NCI-H2081 (cell line): ENCODE results near the gene VPS9D1.

Source experiments
- DNase-seq, 2 experiments: peaks; one replicate each; lab custom pipeline; 2025; lab: John Stamatoyannopoulos, UW

Gene VPS9D1, protein sequence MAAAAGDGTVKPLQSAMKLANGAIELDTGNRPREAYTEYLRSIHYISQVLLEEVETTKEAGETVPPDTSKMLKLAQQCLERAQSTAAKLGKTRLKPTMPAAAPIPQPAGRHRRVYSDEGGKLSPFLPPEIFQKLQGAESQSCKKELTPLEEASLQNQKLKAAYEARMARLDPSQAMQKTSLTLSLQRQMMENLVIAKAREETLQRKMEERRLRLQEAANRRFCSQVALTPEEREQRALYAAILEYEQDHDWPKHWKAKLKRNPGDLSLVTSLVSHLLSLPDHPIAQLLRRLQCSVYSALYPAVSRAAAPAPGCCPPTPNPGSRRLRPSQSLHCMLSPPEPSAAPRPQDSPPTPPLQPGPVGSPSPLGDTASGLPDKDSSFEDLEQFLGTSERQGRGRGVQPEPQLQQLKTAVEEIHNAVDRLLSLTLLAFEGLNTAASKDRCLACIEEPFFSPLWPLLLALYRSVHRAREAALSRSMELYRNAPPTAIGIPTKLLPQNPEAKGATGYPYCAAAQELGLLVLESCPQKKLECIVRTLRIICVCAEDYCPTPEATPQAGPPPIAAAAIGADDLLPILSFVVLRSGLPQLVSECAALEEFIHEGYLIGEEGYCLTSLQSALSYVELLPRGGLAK

DNA sequence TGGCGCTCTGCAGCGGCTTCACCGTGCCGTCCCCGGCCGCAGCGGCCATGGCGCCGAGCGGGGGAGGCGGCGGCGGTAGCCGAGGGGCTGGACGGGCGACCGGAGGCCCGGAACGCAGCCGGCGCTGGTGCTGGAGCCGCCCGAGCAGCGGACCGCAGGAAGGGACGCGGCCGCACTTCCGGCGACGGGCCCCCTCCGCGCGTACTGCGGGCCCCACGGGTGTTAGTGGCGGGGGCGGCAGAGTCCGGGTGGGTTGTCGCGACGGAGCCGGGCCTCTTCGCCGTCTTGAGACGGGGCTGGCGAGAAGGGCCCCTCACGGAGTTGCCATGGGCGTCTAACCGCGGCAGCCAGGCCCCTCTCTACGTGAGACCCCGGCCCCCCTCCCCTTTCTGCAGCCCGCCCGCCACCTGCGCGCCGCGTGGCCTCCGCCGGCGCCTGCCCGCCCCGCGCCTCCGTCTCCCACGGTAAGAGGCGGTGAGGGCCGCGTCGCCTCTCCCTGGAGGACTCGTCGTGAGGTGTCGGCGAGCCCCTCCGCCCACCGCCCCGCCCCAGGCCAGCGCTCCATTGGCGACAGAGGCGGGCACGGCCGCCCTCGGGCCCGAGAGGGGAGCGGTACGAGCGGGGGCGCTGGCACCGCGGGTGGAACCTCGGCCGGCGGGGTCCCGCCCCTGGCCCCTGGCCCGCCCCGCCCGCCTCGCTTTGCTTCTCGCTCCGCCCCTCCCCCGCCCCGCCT lies at the start of gene VPS9D1, which contains the start of gene ZNF276:
TSS of gene VPS9D1 (minus strand) at position 86 of the 733 bp plus-strand sequence. CDS start at position 49, 37 bp downstream.
TSS of gene ZNF276 (plus strand) at position 725 of the 733 bp plus-strand sequence. CDS start 104 bp downstream, outside the sequence.
- DNase-seq, result peak; percentile 61 to 72

GRCh38 chr16:89770367-89770766 lies 49.7 kb upstream of the VPS9D1 start:
- DNase-seq, result no peak

DNA sequence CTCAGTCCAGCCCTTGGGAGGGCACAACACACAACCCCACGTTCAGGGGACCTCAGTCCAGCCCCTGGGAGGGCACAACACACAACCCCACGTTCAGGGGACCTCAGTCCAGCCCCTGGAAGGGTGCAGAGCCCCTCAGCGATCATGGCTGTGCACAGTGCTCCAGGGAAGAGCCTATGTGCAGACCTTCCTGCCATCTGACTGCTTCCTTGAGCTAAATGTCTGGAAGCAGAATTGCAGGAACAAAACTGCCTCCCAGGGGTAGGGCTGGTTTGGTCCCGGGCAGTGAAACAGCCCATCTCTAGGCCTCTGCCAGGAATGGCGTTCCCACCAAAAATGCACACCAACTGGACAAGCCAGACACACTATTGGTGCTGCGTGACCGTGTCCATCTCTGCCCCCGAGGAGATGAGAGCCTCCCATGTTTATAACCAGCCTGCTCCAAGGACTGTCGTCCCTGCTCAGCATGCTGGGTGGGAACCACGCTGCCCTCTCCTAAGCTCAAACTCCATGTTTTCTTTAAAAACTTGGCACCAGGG lies 44.7 kb upstream of the VPS9D1 start:
- no peak for DNase-seq

GRCh38 chr16:89764711-89765201 lies 44.1 kb upstream of the VPS9D1 start:
- no peak for DNase-seq

DNA sequence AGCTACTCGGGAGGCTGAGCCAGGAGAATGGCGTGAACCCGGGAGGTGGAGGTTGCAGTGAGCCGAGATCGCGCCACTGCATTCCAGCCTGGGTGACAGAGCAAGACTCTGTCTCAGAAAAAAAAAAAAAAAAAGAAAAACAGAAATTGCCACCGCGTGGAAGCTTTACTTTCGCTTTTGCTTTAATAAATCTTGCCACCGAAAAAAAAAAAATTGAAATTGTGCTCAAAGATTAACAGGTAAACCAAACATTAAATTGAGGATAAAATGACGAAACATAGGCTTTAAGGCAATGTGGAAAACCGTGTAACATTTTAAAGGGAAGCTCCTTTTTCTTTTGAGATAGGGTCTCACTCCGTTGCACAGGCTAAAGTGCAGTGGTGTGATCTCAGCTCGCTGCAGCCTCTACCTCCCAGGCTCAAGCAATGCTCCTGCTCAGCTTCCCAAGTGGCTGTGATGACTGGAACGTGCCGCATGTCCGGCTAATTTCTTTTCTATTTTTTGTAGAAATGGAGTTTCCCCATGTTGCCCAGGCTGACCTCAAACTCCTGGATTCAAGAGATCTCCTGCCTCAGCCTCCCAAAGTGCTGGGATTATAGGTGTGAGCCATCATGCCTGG lies 40.7 kb upstream of the VPS9D1 start:
- DNase-seq, result no peak

DNA sequence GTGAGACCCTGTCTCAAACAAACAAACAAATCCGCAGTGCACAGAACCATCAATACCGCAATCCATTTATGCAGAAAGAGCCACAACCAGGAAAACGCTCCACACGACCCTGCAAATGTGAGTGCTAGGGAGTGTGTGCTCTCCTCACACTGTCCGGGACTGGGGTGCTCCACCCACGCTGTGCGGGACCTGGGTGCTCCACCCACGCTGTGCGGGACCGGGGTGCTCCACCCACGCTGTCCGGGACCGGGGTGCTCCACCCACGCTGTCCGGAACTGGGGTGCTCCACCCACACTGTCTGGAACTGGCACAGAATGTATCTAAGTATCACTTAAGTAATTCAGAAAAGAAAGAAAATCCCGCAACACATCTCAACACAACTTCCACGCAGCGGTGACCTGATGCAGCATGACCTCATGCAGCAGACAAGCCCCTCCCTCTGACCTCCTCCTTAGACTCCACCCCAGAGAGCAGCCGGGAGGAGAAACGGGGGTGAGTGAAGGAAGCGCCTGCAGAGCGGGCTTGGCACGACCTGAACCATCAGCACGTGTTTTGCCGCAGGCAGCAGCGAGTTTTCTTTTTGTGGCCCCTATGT lies 39.1 kb upstream of the VPS9D1 start:
- DNase-seq, result no peak

- no peak for DNase-seq
These were observed 28.9 kb upstream of the VPS9D1 start for GRCh38 chr16:89749637-89750036.

DNA sequence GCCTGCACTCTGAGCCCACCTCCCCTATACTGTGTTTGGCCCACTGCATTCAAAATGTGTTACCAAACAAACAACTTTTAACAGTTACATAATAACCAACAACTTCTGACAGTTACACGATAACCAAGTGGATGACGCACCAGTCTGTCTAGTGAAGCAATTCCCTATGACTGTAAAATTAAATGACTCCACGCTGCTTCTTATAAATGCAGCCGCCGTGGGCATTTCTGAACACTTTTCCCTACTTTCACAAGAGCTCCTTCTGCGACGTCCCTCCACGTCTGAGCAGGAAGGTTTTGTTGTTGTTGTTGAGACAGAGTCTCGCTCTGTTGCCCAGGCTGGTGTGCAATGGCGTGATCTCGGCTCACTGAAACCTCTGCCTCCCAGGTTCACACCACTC lies 28.2 kb upstream of the VPS9D1 start:
- DNase-seq, result no peak

- DNase-seq, result no peak
These were observed 27.4 kb upstream of the VPS9D1 start for GRCh38 chr16:89748076-89748475.

DNA sequence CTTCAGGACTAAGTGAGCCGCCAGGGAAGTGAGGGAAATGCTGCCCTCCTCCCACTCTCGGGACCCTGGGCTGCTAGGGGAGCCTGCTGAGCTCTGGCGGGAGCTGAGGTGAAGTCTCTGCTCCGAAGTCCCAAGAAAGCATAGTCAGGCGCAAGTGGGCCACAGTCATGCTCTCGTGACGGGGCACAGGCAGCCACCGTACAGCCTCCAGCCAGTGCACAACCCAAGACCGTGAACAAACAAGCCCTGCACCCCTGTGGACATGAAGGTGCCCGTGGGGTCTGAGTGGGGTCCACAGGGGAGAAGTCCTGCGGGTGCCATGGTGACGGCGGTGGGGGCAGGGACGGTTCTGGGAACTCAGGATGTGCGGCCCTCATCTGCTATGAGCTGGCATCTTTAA lies 25.3 kb upstream of the VPS9D1 start:
- DNase-seq, result no peak

- no peak for DNase-seq
These were observed 24.1 kb upstream of the VPS9D1 start for GRCh38 chr16:89744813-89745212.

DNA sequence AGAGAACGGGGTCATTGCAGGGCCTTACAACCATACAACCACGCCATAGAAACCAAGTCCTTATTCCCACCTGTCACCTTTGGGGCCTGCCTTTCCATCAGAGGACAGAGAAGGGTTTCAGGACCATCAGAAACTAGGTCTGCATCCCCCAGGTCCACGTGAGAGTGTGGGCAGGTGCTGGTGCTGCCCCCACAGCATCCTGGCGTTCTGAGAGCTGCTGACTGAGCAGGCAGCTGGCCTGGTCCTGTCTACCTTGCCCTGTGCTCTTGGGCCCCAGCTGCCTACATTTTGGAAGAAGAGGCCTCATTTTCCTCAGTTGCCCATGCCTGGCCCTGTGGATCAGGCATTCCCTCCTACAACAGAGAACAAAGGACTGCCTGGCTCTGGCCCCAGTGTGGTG lies 22.2 kb upstream of the VPS9D1 start:
- DNase-seq, result no peak

- DNase-seq, result no peak
These were observed 20.8 kb upstream of the VPS9D1 start for GRCh38 chr16:89741342-89742014.

- DNase-seq, result no peak
These were observed 18.7 kb upstream of the VPS9D1 start for GRCh38 chr16:89739383-89739782.

GRCh38 chr16:89738538-89739317 lies 18.0 kb upstream of the VPS9D1 start:
- no peak for DNase-seq

DNA sequence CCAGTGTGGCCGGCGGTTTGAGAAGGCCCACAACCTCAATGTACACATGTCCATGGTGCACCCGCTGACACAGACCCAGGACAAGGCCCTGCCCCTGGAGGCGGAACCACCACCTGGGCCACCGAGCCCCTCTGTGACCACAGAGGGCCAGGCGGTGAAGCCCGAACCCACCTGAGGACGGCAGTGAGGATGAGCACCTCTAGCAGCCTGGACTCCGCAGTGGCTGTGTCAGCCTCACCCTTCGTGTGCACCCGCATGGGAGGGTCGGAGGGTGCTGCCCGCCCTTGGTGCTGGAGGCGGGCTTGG lies 17.3 kb upstream of the VPS9D1 start:
- no peak for DNase-seq

- DNase-seq, result no peak
These were observed 16.8 kb upstream of the VPS9D1 start for GRCh38 chr16:89737341-89738071.

- DNase-seq, result no peak
These were observed 15.9 kb upstream of the VPS9D1 start for GRCh38 chr16:89736554-89736953.

DNA sequence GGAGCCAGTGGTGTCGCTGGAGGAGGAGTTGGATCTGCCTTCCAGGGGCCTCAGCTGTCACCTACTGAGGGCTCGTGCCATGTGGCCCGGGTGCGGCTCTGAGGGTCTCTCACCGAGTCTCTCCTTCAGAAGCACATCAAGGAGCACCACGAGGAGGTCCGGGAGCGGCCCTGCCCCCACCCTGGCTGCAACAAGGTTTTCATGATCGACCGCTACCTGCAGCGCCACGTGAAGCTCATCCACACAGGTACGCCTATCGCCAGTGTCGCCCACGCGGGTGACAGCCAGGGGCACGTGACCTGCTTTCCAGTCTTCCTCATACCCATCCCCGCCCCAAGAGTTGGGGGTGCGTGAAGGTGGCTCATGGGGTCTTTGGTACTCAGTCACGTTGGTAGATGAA lies 13.1 kb upstream of the VPS9D1 start:
- no peak for DNase-seq

- no peak for DNase-seq
These were observed 12.6 kb upstream of the VPS9D1 start for GRCh38 chr16:89733322-89733721.
